AG04450 (cell line): Measurements from ENCODE around the gene SCT. TPM values are rescaled to one million over a fixed set of nuclear protein-coding genes. Genes with fewer than 3 reads are reported as not detected.

Source experiments
- CTCF ChIA-PET: fragments of 300-600, 350-600 bp; formaldehyde crosslinking; extraction: SDS; loops from one replicate; lab custom pipeline; 2022; ENCODE audit warnings: antibody characterized with exemption, inconsistent platforms; lab: Charles Lee
- POLR2A ChIA-PET: fragments of 350-600 bp; formaldehyde crosslinking; extraction: SDS; loops from one replicate; lab custom pipeline; 2021; ENCODE audit warnings: antibody characterized with exemption, inconsistent platforms; lab: Yijun Ruan, JAX
- DNase-seq: peaks from one replicate; pipeline ENCODE4 v3.0.0-alpha.2; 2011; ENCODE audit warnings: low read depth, low spot score
- H3K27ac ChIP-seq: one replicate; pipeline ENCODE4 v1.5.1; 2012; ENCODE audit warnings: low read depth, low read length, control low read depth
- H3K27me3 ChIP-seq: one replicate; pipeline ENCODE4 v1.6.0; 2012; ENCODE audit warnings: low read length; ENCODE audit not compliant: control insufficient read depth, insufficient read depth
- H3K4me3 ChIP-seq: 2 replicates; pipeline ENCODE4 v1.5.1; 2011; ENCODE audit warnings: mild to moderate bottlenecking, low read depth, low read length, control low read depth
- H3K9me3 ChIP-seq: 2 replicates; pipeline ENCODE4 v1.5.1; 2012; ENCODE audit warnings: low read length; ENCODE audit not compliant: control insufficient read depth, insufficient read depth
- CTCF ChIP-seq: IDR thresholded peaks from 2 replicates; pipeline ENCODE4 v1.5.1; 2011; ENCODE audit warnings: low read depth, low read length, control low read depth, inconsistent platforms
- polyA plus RNA-seq: library from polyadenylated mRNA; depleted of rRNA; stranded (reverse); fragments of >200 nt; gene quantifications from 2 replicates; pipeline ENCODE4 v1.2.3, GENCODE V29; 2011

Gene SCT
- polyA plus RNA-seq, 1 experiment, result not detected

DNA sequence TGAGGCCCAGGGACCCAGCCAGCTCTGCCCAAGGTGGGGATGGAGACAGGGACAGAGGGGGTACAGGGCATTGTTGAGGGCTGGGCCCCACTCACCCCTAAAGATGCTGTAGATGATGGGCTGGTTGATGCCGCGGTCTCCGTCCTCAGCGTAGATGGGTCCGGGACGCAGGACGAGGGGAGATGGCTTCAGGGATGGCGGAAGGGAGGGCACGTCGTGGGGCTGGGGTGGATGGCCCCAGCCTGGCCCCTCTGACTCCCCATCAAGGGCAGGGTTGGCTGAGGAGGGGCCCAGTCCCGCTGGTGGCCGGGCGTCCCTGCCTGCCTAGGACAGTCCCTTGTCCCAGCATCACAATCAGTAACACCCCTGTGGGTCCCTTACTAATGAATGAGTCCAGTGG is 6.8 kb downstream of the SCT start:
- H3K27ac ChIP-seq, result no peak overlapping the region
- H3K27me3 ChIP-seq, result no peaks in the 10 kb centered on the region
- no peak for DNase-seq
- no peak overlapping the region for H3K4me3 ChIP-seq
- no peaks in the 10 kb centered on the region; the same call in 1 of the 2 replicates for H3K9me3 ChIP-seq
- no peak for TF ChIP-seq CTCF
- POLR2A ChIA-PET, result no interaction called here
- CTCF ChIA-PET, result no interaction called here

GRCh38 chr11:619628-620050 is 7.3 kb downstream of the SCT start:
- ChIA-PET POLR2A (no interaction called here), CTCF (no interaction called here)
- no peaks in the 10 kb centered on the region for H3K27me3 ChIP-seq
- H3K9me3 ChIP-seq, result no peaks in the 10 kb centered on the region; the same call in 1 of the 2 replicates
- no peak for DNase-seq
- H3K27ac ChIP-seq, result no peak overlapping the region
- no peak overlapping the region for H3K4me3 ChIP-seq
- TF ChIP-seq CTCF, result no peak

- H3K27ac ChIP-seq, result no peak overlapping the region
- no peak overlapping the region for H3K4me3 ChIP-seq
- no peak for TF ChIP-seq CTCF
- DNase-seq, result no peak
- H3K9me3 ChIP-seq, result no peaks in the 10 kb centered on the region; the same call in 1 of the 2 replicates
- no peaks in the 10 kb centered on the region for H3K27me3 ChIP-seq
- POLR2A ChIA-PET, result no interaction called here
- CTCF ChIA-PET, result no interaction called here
These were observed 7.9 kb downstream of the SCT start for GRCh38 chr11:618856-619627.

GRCh38 chr11:617912-618682 is 8.9 kb downstream of the SCT start:
- Histone ChIP-seq H3K9me3 (no peaks in the 10 kb centered on the region; the same call in 1 of the 2 replicates), H3K27ac (no peak overlapping the region), H3K4me3 (no peak overlapping the region), H3K27me3 (no peaks in the 10 kb centered on the region)
- ChIA-PET CTCF (no interaction called here), POLR2A (interaction anchor here (0.7 kb wide), 1 partner anchor 303 kb away, joined by 3 read pairs; no protein-coding TSS in a partner anchor)
- no peak for DNase-seq
- TF ChIP-seq CTCF, result no peak
